Ureter (tissue), 1 donor: ENCODE data around the gene AIFM3. TPM values are rescaled to one million over a fixed set of nuclear protein-coding genes. Genes with fewer than 3 reads are reported as not detected.

ENCODE experiments used
- DNase-seq: peaks from one replicate; pipeline ENCODE4 v3.0.0-alpha.2; 2020; ENCODE audit warnings: low spot score
- total RNA-seq: library from RNA; stranded (reverse); gene quantifications from one replicate; pipeline ENCODE4 v1.2.4, GENCODE V29; 2023
- donor health status: DM: yes; HTN: yes; CAD: no.

AIFM3 gene
- total RNA-seq, 1 donor from 2014 or later: 15.4 TPM

DNA sequence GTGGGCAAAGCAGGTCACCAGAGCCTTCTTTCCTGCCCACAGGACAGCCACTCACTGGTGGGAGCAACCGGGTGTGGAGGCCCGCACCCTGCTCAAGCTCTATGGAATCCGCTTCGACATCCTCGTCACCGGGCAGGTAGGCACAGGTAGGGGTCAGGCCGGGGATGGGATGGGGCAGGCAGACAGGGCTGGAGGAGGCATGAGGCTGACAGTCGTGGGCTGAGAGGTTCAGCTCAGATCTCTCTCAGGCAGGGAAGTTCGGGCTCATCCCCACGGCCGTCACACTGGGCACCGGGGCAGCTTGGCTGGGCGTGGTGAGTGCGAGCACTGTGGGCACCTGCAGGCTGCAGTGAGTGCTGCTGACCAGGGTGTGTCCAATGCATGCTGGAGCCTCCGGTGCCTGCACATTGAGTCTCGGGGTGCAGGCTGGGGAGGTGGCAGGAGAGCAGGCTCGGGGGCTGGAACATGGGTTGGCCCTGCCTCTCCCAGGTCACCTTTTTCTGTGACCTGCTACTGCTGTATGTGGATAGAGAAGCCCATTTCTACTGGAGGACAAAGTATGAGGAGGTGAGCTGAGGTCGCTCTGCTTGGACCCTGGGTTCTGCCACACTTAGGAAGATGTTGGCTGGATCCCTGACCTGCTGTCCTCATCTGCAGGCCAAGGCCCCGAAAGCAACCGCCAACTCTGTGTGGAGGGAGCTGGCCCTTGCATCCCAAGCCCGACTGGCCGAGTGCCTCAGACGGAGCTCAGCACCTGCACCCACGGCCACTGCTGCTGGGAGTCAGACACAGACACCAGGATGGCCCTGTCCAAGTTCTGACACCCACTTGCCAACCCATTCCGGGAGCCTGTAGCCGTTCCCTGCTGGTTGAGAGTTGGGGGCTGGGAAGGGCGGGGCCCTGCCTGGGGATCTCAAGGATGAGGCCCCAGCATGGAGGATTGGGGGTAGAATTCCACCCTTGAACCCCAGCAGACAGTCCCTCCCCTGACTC is 59.0 kb downstream of the AIFM3 start:
- peak; percentile 71 for DNase-seq

DNA sequence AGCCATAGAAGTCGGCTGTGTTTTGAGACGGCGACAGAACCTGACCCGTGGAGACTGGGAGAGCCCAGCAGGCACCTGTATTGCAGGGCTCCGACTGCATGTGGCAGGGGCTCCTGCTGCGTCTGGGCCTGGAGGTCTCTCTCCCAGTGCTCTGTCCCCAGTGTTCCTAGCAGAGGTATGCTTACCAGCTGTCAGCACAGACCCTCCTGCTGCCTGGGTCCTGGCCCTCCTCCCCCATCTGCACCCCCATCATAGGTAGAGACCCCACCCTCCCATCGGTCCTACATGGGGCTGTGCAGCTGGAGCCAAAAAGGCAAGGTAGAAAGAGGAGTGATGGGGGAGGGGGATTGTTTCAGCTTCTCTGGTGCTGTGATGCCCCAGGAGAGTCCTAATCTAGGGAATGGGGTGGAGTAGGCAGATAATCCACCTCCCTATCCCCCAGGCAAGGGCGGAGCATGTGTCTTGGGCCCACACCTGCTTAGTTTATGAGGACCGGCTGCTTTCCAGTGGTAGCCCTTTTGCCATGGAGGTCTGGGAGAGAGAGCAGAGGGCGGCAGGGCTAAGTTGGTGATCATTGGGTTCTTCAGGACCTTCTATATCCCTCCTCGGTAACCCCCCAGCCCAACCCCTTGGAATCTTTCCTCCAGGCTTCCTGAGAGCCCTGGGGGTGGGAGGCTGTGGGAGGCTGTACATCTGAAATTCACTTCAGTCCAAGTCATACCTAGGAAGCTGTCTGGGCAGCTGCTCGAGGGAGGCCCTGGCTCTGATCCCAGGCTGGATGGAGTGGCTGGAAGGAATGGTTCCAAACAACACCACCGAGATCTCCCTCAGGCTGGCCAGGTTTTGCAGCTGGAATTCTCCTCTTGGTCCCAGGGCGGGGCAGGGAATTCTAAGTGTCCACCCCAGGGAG is 60.0 kb downstream of the AIFM3 start:
- no peak for DNase-seq

DNA sequence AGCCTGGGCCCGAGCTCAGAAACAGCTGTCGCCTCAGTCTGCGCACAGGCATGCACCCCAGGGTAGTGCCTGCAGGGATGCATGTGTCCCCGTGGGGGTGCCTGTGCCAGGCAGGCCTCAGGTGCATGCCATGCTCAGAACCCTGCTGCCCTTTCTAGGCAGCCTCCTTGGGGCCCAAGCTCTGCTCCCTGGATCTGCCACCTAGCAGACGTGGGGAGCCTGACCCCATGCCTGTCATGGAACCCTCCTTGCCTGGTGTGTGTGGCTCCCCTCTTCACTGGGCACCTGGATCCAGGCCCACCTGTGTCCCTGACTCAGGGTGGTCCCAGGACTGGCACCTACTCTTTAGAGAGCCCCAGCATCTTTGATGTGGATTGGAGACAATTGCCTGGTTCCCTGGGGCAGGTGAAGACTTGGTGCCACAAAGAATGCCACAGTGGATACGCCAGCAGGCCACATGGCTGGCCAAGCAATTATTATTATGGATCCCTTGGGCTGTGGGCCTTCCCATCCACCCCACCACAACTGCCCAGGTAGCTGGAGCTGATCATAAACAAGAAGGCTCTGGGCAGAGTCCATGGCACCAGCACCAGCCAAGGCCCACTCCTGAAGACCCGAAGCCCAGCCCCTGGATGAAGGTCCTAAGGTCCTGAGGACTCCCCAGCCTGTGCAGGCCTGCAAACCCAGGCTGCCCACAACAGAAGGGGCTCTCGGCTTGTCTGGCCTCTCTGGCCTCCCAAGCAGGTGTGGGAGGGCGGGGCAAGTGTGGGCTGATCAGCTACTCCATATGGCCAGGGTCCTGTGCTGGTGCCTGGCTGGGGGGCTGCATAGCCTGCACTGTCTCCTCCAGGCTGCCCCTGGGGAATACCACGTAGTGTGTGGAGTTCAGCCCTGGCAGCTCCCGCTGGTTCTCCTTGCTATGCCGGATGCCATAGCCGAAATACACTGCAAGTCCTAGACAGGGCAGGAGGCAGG is 61.5 kb downstream of the AIFM3 start:
- no peak for DNase-seq

DNA sequence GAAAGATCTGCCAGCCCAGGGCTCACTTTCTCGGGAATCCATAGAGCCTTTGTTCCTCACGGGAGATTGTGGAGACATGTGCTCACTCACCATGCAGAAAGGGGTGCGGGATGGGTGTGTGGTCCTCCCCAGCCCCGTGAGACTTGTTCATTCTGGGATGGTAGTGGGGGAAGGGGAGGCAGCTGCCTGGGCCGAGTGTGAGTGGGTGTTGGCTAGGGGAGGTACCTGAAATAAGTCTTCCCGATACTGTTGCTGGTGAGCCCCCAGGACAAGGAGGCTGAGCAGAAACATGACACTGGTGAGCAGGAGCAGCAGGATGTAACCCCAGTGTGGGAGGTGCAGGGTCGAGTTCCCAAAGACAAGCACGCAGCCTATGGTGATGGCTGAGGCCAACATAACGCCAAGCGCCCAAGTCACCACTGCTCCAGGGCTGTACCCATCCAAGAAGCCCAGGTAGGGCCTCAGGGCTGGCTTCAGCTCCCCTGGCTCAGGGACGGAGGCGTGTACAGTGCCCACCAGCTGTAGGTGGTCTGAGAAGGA is 62.5 kb downstream of the AIFM3 start:
- no peak for DNase-seq

DNA sequence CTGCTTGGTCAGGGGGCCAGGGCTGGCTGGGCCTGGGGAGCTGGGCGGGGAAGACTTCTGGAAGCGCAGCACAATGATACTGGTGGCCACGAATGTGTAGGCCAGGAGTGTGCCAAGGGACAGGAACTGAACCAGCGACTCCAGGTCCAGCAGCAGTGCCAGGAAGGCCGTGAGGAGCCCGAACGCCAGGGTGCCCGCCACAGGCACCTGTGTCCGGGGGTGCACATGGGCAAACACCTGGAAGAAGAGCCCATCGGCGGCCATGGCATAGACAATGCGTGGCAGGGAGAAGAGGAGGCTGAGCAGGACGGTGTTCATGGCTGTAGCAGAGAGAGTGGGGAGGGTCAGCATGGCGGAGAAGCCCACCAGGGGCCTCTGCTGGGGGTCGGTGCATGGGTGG is 63.0 kb downstream of the AIFM3 start:
- DNase-seq: no peak

Other genes starting within 250 kb of the AIFM3 start
- gene SERPIND1, start 193.1 kb upstream of the AIFM3 start, total RNA-seq: 0.21 TPM
- gene PI4KA, start 108.4 kb upstream of the AIFM3 start, total RNA-seq: 129 TPM
- gene SNAP29, start 108.2 kb upstream of the AIFM3 start, total RNA-seq: 28.7 TPM
- 64.8 TPM for gene CRKL, start 49.8 kb upstream of the AIFM3 start, total RNA-seq
- gene LZTR1, start 15.0 kb downstream of the AIFM3 start, total RNA-seq: 79.6 TPM
- gene THAP7, start 34.9 kb downstream of the AIFM3 start, total RNA-seq: 25.8 TPM
- gene P2RX6, start 47.9 kb downstream of the AIFM3 start, total RNA-seq: 5.7 TPM
- gene SLC7A4, start 65.3 kb downstream of the AIFM3 start, total RNA-seq: 8.1 TPM
- not detected for gene LRRC74B, start 78.7 kb downstream of the AIFM3 start, total RNA-seq